IPS DF 6.9 (cell line): ENCODE measurements around the gene CD300E.

Experiments
- DNase-seq: peaks from one replicate; pipeline ENCODE4 v3.0.0-alpha.2; 2013; ENCODE audit warnings: low read depth, low spot score
- H3K27ac ChIP-seq: one replicate; pipeline ENCODE4 v1.5.1; 2013; ENCODE audit warnings: low read length, control low read depth
- H3K27me3 ChIP-seq: 2 replicates; pipeline ENCODE4 v1.6.1; 2013; ENCODE audit warnings: mild to moderate bottlenecking, low read length; ENCODE audit not compliant: control insufficient read depth, insufficient read depth
- H3K36me3 ChIP-seq: 2 replicates; pipeline ENCODE4 v1.6.1; 2013; ENCODE audit warnings: low read length; ENCODE audit not compliant: control insufficient read depth, insufficient read depth
- H3K4me1 ChIP-seq: 2 replicates; pipeline ENCODE4 v1.6.1; 2013; ENCODE audit warnings: low read length; ENCODE audit not compliant: control insufficient read depth, insufficient read depth
- H3K4me3 ChIP-seq: 2 replicates; pipeline ENCODE4 v1.5.1; 2013; ENCODE audit warnings: mild to moderate bottlenecking, low read length
- H3K9me3 ChIP-seq: 2 replicates; pipeline ENCODE4 v1.6.1; 2013; ENCODE audit warnings: low read length, inconsistent platforms; ENCODE audit not compliant: control insufficient read depth, insufficient read depth
- WGBS: extraction: QIAGEN DNeasy Blood & Tissue Kit; methylation state at CpG from one replicate; pipeline ENCODE4 v1.1.7; 2013; ENCODE audit warnings: mixed read lengths, missing lambda C conversion rate; ENCODE audit not compliant: insufficient read length, insufficient coverage; 5-methylcytosine and 5-hydroxymethylcytosine counted together

Gene CD300E

DNA sequence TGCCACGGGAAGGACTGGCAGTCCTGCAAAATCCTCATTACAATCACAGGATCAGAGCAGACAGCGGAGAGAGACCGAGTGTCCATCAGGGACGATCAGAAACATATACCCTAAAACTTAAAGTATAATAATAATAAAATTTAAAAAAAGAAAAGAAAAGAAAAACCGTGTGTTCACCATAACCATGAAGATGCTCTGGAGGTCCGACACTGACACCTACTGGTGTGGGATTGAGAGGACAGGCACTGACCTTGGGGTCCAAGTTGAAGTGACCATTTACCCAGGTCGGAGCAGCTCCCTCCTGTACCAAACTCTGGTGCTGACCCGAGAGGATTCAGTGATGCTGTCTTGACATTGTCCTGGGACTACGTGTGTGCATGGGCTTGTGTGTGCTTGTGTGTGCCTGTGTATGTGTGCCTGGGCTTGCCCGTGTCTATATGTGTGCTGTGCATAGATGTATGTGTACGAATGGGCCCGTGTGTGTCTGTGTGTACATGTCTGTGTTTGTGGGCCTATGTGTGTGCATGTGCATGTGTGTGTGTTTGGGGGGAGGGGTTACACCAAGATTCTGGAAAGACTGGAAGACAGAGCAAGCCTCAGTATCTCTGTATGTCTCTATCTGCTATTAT, 21.5 kb downstream of the CD300E start:
- Histone ChIP-seq H3K36me3 (no peaks in the 10 kb centered on the region), H3K4me3 (no peak overlapping the region), H3K27me3 (no peaks in the 10 kb centered on the region), H3K27ac (no peak overlapping the region), H3K9me3 (no peaks in the 10 kb centered on the region), H3K4me1 (no peaks in the 10 kb centered on the region)
- no CpG with 5 or more reads among the region's 12 CpGs for WGBS
- DNase-seq, result peak; percentile 13

DNA sequence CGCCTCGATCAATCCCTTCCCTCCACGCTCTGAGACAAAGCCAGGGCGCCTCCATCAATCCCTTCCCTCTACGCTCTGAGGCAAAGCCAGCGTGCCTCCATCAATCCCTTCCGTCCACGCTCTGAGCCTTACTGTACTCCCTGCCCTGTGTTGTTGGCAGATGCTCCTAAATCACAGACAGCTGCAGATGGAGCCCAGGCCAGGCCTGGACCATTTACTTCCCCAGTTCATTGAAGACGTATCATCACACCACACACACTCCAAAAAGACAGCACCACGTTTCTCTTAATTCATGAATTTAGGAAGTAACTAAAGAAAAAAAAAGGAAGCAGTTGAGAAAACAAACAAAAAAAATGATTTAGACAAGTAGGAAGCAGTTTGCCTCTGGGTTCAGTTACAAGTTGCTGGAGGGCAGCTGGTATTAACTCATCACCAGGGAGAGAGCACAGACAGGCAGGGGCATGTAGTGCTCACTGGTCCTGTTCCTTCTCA, 24.0 kb downstream of the CD300E start:
- no CpG with 5 or more reads among the region's 10 CpGs for WGBS
- H3K27me3 ChIP-seq, result no peaks in the 10 kb centered on the region
- H3K4me3 ChIP-seq, result no peak overlapping the region
- no peak overlapping the region for H3K27ac ChIP-seq
- DNase-seq, result no peak
- H3K4me1 ChIP-seq, result no peaks in the 10 kb centered on the region
- no peaks in the 10 kb centered on the region for H3K9me3 ChIP-seq
- H3K36me3 ChIP-seq, result no peaks in the 10 kb centered on the region

DNA sequence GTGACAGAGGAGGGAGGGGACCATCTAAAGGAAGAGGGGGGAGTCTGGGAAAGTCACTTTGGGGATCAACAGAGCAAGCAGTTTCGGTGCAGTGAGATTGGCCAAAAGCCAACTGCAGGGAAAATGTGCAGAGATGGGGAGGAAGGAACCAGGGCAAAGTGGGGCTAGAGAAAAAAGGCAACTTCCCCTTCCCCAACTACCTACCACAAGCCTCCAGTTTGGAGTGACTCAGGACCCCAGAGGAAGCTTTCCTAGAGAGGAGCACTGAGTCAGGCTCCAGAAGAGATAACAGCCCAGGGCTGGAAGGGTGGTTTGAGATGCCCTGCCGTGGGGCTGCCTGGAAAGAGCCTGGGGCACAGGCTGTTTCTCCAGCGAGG, 24.5 kb downstream of the CD300E start:
- H3K27ac ChIP-seq, result no peak overlapping the region
- no peak overlapping the region for H3K4me3 ChIP-seq
- H3K9me3 ChIP-seq, result no peaks in the 10 kb centered on the region
- DNase-seq, result no peak
- H3K36me3 ChIP-seq, result no peaks in the 10 kb centered on the region
- no peaks in the 10 kb centered on the region for H3K27me3 ChIP-seq
- WGBS, result no CpG with 5 or more reads among the region's 3 CpGs
- H3K4me1 ChIP-seq, result no peaks in the 10 kb centered on the region

DNA sequence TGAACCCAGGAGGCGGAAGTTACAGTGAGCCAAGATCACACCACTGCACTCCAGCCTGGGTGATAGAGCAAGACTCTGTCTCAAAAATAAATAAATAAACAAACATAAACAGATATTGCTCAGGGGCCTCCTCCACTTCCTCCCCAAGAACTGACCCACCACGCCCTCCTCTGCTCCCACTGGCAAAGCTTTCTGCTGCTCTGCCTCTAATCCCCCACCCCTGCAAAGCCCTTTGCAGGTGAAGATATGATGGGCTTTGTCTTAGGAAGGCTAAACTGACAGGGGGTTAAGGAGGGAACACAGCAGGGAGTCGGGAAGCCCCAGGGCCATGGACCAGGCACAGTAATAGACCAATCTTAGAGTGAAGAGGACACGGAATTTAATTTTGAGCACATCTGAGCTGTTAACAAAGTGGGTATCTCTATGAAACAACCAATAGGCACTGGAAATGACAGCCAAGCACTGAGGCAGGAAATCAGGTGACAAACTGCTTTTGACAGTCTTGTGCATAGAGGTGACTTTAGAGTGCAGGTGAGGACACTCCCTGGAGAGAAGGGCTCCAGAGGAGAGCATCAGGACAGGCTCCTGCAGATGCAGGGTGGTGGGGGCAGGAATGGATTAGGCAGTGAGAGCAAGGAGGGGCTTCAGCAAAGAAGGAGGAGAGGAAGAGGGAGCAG, 25.1 kb downstream of the CD300E start:
- Histone ChIP-seq H3K4me3 (no peak overlapping the region), H3K27ac (no peak overlapping the region), H3K9me3 (no peaks in the 10 kb centered on the region), H3K4me1 (no peaks in the 10 kb centered on the region), H3K27me3 (no peaks in the 10 kb centered on the region), H3K36me3 (no peaks in the 10 kb centered on the region)
- WGBS, result no CpG with 5 or more reads among the region's 4 CpGs
- DNase-seq, result no peak

DNA sequence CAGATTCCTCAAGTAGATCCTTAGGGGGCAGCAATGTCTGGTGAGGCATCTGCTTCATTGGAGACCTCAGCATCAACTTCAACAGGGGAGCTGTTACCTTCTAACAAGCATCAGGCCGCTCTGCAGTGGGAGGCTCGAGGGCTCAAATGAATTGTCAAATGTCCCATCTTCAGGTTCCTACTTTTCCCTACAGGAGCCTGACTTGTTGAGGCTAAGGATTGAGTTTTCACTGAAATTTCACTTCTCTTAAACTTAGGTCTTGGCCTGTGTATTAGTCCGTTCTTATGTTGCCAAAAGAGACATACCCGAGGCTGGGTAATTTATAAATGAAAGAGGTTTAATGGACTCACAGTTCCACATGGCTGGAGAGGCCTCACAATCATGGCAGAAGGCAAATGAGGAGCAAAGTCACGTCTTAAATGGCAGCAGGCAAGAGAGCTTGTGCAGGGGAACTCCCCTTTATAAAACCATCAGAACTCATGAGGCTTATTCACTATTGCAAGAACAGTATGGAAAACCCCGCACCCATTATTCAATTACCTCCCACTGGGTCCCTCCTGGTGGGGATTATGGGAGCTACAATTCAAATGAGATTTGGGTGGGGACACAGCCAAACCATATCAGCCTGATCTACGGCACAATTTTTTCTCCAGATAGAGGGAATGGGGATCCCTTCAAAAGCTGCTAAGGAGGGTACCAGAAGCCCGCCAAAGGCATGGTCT, 26.3 kb downstream of the CD300E start:
- no peak for DNase-seq
- Histone ChIP-seq H3K27ac (no peak overlapping the region), H3K27me3 (no peaks in the 10 kb centered on the region), H3K36me3 (no peaks in the 10 kb centered on the region), H3K9me3 (no peaks in the 10 kb centered on the region), H3K4me3 (no peak overlapping the region), H3K4me1 (no peaks in the 10 kb centered on the region)
- no CpG with 5 or more reads among the region's 8 CpGs for WGBS

DNA sequence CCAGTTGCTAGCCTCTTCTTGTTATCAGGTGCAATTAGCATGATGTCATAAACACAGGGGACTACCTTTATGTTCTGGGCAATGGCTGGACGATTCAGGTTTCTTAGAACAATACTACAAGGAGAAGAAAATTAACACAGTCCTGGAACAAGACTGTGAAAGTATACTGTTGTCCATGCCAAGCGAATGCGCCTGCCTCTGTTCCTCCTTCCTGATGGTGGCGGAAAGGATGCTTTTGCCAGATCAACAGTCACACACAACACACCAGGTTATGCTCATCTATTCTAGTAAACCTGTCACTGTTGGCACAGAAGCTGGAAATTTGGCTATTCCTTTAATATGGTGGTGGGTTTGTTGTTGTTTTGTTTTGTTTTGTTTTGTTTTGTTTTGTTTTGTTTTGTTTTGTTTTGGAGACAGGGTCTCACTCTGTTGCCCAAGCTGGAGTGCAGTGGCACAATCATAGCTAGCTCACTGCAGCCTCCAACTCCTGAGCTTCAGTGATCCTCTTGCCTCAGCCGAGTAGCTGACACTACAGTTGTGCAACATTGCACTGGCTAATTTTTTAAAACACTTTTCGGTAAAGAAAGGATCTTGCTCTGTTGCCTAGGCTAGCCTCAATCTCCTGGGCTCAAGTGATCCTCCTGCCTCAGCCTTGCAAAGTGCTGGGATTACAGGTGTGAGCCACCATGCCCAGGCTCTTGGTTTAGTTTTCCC, 28.3 kb downstream of the CD300E start:
- H3K27me3 ChIP-seq, result no peaks in the 10 kb centered on the region
- no peaks in the 10 kb centered on the region for H3K9me3 ChIP-seq
- no peak overlapping the region for H3K4me3 ChIP-seq
- no peak overlapping the region for H3K27ac ChIP-seq
- H3K4me1 ChIP-seq, result no peaks in the 10 kb centered on the region
- H3K36me3 ChIP-seq, result no peaks in the 10 kb centered on the region
- DNase-seq, result no peak
- no CpG with 5 or more reads among the region's 6 CpGs for WGBS

DNA sequence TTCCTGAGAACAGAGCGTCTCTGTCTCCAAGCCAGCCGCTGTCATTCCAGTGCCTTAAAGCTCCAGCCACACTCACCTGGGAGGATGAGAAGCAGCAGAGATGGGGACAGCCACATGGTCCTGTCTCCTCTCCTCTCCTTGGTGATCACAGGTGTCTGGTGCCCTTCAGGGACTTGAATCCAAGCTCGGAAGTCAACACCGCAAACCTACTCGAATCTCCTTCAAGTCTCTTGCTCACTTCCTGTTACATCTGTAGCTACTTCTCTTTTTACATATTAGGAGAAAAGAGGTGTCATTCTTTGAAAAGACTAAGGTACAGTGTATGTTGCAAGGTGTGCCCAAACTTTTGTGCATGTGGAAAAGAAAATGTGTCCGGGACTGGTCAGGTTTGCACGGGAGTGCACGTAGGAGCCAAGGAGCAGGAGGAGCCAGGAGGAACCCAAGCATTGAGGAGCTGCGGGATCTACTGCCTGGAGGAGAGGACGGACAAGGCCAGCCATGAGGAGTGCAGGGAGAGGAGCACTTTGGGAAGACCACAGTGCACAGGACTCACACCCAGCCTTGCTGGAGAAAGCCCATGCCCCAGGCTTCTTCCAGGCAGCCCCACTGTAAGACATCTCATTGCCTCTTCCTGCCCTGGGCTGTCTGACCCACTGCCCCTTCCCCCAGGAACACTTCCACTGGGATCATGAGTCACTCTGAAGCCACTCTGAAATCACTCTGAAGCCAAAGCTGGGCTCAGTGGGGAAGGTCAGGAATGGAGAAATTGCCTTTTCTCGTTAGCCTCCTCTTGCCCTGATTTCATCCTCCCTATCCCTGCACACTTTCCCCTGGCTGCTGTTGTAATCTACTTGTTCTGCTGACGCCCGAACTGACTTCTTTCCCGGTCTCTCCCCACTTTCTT, 31.2 kb downstream of the CD300E start, which contains the start of gene CD300LD:
CD300LD (minus strand) TSS at position 197 of the 904 bp plus-strand sequence; CDS start at position 116, 81 bp downstream.
- no peaks in the 10 kb centered on the region for H3K4me1 ChIP-seq
- H3K36me3 ChIP-seq, result no peaks in the 10 kb centered on the region
- H3K27ac ChIP-seq, result no peak within 1 kb of the TSS
- no peak within 1 kb of the TSS for H3K4me3 ChIP-seq
- H3K27me3 ChIP-seq, result no peaks in the 10 kb centered on the region
- WGBS, result no CpG with 5 or more reads among the region's 14 CpGs
- no peaks in the 10 kb centered on the region for H3K9me3 ChIP-seq
- DNase-seq, result no peak

DNA sequence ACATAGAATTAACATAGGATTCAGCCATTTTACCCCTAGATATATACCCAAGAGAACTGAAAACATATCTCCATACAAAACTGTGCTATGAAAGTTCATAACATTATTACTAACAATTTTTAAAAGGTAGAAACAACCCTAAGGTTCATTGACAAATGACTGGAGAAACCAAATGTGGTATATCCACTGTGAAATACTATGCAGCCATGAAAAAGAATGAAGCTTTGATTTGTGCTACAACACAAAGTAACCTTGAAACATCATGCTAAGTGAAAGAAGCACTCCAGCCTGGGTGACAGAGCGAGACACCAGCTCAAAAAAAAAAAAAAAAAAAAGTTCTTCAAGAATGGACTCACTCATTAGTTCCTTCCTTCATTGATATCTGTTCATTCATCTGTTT, 32.0 kb downstream of the CD300E start:
- no CpG with 5 or more reads among the region's 1 CpG for WGBS
- Histone ChIP-seq H3K9me3 (no peaks in the 10 kb centered on the region), H3K36me3 (no peaks in the 10 kb centered on the region), H3K4me1 (no peaks in the 10 kb centered on the region), H3K27me3 (no peaks in the 10 kb centered on the region), H3K27ac (no peak overlapping the region), H3K4me3 (no peak overlapping the region)
- DNase-seq, result no peak

DNA sequence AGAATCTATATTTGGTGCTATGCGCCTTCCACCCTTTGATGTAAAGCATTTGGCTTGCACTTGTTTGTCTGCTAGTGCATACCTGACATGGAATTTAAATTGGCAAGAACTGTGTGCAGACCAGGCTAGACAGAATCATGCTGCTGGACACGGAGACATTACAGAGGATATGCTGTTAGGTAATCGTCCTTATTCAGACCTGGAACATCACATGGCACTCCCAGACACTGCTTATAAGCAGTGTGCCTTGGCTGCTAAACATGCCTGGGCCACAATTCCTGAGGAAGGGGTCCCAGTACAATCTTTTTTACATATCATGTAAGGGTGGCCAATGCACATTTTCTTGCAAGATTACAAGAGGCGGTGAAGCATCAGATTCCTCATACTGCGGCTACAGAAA, 37.8 kb downstream of the CD300E start:
- Histone ChIP-seq H3K36me3 (no peaks in the 10 kb centered on the region), H3K27me3 (no peaks in the 10 kb centered on the region), H3K9me3 (no peaks in the 10 kb centered on the region), H3K27ac (no peak overlapping the region), H3K4me3 (no peak overlapping the region), H3K4me1 (no peaks in the 10 kb centered on the region)
- no peak for DNase-seq
- no CpG with 5 or more reads among the region's 5 CpGs for WGBS
